ENCODE data around the gene SLC6A12.
"Not testable (repeated sequence)": the region's sequence is repeated elsewhere in the genome, so short reads cannot be mapped to it uniquely, and the experiment has no call there.

SLC6A12 gene

DNA sequence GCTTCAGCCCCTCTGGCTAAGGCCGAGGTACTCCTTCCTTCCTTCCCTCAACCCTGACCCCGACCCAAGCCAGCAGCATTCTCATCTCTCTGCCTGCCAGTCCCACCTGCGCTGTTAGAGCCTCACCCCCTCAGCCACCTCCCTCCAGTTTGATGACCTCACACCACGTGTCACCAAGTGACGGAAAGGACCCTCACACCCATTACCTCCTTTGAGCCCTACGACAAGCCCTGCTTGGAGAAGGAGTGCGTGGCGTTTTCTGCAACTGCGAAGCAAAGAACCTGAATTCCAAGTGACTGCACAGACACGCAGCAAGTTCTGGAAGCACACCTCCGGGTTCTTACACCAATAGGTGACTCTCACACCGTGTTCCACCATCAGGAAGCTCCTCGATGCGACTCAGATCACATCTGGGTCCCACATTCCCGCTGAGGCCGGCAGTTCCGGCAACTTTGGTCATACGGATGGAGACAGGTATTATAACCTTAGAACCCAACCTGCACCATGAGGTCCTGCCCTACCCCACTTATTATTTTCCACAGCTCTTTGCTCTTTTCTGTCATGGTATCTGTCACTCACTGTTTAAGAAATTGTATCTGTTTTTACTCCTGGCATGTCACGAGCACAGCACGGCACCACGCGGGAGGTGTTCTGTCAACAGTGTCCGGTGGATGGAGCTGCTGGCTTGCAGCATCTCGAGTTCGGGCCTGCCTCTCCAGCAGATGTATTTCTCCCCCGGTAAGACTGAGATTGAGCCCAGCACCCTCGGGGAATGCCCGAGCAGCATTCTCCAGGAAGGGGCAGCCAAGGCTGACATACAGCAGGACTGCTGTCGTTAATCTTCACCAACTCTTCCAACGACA lies 5.0 kb upstream of the SLC6A12 start:
- no peak for DNase-seq (ENCODE audit: low read depth)
- no peak overlapping the region for H3K4me3 ChIP-seq (ENCODE audit: low read depth, low read length)
- TF ChIP-seq, protein P1, sequence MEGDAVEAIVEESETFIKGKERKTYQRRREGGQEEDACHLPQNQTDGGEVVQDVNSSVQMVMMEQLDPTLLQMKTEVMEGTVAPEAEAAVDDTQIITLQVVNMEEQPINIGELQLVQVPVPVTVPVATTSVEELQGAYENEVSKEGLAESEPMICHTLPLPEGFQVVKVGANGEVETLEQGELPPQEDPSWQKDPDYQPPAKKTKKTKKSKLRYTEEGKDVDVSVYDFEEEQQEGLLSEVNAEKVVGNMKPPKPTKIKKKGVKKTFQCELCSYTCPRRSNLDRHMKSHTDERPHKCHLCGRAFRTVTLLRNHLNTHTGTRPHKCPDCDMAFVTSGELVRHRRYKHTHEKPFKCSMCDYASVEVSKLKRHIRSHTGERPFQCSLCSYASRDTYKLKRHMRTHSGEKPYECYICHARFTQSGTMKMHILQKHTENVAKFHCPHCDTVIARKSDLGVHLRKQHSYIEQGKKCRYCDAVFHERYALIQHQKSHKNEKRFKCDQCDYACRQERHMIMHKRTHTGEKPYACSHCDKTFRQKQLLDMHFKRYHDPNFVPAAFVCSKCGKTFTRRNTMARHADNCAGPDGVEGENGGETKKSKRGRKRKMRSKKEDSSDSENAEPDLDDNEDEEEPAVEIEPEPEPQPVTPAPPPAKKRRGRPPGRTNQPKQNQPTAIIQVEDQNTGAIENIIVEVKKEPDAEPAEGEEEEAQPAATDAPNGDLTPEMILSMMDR (IDR thresholded peaks at IDR 0.05; ENCODE audit: low read depth, low read length, missing control alignments): no peak

DNA sequence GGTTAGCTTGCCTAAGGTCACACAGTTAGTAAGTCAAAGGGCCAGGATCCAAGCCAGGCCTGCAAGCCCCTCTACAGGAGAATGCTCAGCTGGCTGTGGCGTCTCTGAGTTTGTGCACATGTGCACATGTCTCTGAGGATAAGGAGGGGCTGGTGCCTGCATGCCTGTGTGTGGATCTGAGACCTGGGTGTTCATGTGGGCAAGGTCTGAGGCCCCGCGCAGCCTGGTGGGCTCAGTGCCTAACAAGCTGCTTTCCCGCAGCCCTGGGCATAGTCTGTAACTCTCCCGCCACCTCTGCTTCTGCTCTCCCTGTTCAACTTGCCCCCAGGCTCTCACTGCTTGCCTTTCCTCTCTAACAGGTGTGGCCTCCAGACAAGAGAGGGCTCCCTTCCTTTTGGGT lies 4.3 kb upstream of the SLC6A12 start:
- DNase-seq (ENCODE audit: low read depth): no peak
- TF ChIP-seq, protein P1 (IDR thresholded peaks at IDR 0.05; ENCODE audit: low read depth, low read length, missing control alignments): no peak
- H3K4me3 ChIP-seq (ENCODE audit: low read depth, low read length): no peak overlapping the region

DNA sequence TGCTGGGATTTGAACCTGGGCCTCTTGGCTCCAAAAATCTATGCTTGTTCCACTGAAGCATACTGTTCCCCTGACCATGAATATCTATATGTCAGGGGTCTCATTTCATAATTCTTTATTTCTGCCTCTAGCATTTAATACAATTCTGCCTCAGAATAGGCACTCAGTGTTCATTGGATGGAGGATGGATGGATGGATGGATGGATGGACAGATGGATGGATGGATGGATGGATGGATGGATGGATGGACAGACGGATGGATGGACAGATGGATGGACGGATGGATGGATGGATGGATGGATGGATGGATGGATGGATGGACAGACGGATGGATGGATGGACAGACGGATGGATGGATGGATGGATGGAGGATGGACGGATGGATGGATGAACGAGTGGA lies 3.1 kb upstream of the SLC6A12 start:
- DNase-seq (ENCODE audit: low read depth); H3K4me3 ChIP-seq (ENCODE audit: low read depth, low read length): not testable (repeated sequence)

DNA sequence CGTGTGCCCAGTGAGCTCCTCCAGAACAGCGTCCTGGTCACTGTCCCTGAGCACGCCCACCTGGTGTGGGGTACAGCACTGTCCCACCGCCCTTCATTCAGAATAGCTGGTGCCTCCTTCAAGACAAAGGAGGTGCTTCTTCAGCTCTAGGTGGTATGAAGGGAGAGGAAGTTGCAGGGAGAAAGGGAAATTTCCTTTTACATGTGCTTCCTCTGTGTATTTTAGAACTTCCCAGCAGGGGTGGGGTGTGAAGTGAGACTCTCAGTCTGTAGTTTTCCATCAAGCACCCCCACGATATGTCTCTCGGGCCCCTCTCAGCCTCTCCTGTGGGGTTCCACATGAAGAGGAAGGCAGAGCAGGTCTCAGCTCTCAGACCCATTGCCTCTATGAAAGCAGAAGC lies 1.2 kb upstream of the SLC6A12 start:
- H3K4me3 ChIP-seq (ENCODE audit: low read depth, low read length): no peak overlapping the region
- TF ChIP-seq, protein P1 (IDR thresholded peaks at IDR 0.05; ENCODE audit: low read depth, low read length, missing control alignments): no peak
- DNase-seq (ENCODE audit: low read depth): no peak

DNA sequence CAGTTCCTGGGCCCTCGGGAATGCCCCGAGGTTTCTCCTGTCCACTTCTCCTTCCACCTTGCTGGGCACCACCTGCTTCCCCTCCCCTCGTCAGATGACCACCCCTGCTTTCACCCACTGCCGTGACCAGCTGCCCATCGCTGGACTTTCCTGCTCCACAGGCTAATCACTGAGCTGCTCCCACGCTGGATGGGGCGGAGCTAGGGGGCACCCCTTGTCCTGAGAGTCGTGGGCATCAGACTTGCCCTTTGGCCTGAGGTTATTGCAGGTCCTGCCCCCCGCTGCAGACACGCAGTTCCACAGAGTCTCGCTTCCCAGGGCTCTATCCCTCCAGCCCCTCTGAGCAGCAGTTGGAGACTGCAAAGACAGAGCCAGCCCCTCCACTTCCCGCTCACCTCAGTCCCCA lies 427 bp downstream of the SLC6A12 start:
- DNase-seq (ENCODE audit: low read depth): no peak
- H3K4me3 ChIP-seq (ENCODE audit: low read depth, low read length): no peak overlapping the region
- TF ChIP-seq, protein P1 (IDR thresholded peaks at IDR 0.05; ENCODE audit: low read depth, low read length, missing control alignments): no peak

DNA sequence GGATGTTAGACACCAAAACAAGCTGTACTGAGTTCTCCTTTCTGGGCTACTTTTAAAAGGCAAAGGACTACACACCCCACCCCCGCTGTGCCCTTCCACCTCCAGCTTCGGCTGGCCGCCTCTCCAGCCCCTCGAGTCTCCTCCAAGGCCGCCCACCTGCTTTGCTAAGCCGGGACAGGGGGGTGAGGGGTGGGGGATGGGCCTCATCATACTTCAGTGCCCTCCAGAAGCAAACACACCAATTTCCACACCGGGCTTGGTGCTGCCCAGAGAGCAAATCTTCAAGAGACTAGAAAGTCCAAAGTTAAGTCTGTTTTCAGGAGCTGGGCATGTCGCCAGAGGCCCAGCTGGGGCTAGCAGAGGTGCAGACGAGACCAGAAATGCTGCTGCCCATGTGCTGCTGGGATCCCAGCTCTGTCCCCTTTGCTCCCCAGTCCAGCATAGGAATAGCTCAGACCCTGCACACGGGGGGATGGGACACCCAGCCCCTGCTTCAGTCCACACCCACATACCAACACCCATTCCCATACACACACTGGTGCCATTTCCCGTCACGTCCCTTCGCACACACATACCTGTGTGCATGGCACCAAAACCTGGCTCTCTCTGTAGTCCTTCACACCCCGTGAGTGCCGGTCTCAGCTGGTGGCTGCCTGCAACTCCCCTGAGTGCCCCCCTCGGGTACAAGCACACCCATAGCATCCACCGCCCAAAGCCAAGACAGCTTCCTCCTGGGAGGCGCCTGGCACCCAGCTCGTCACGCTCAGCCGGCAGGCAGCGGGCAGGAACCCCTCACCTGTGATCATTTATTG lies 1.0 kb downstream of the SLC6A12 start:
- TF ChIP-seq, protein P1 (IDR thresholded peaks at IDR 0.05; ENCODE audit: low read depth, low read length, missing control alignments): no peak
- H3K4me3 ChIP-seq (ENCODE audit: low read depth, low read length): no peak overlapping the region
- no peak for DNase-seq (ENCODE audit: low read depth)

DNA sequence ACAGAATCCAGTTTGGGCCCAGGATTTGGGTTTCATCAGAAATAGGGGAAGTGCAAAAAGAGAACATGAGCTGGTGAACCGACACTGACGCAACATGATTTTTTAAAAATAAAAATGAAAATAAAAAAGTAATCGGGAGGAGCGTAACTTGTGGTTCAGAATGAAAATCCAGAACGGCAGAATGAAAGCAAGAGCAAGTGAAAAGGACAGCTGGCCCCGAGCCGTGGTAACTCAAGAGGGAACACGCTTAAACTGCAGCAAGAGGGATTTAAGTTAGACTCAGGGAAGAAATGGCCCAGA lies 1.6 kb downstream of the SLC6A12 start:
- peak; percentile 24 for DNase-seq (ENCODE audit: low read depth)
- H3K4me3 ChIP-seq (ENCODE audit: low read depth, low read length): no peak overlapping the region

More for the DNA sequence above, 1.6 kb downstream of the SLC6A12 start:
- TF ChIP-seq, protein P1 (IDR thresholded peaks at IDR 0.05; ENCODE audit: low read depth, low read length, missing control alignments): no peak

All from GM12864 (cell line).